ENCODE data around the gene ATP13A3.

ATP13A3 gene

GRCh38 chr3:194392576-194392975 lies 94.2 kb downstream of the ATP13A3 start:
- DNase-seq (ENCODE audit: low read depth): no peak

- no peak for DNase-seq (ENCODE audit: low read depth)
Measured at GRCh38 chr3:194390835-194391234, 96.0 kb downstream of the ATP13A3 start.

GRCh38 chr3:194389269-194389668 lies 97.5 kb downstream of the ATP13A3 start:
- no peak for DNase-seq (ENCODE audit: low read depth)

- DNase-seq (ENCODE audit: low read depth): no peak
Measured at GRCh38 chr3:194387926-194388418, 98.8 kb downstream of the ATP13A3 start.

GRCh38 chr3:194387276-194387675 lies 99.5 kb downstream of the ATP13A3 start:
- DNase-seq (ENCODE audit: low read depth): no peak

- DNase-seq (ENCODE audit: low read depth): no peak
Measured at GRCh38 chr3:194386648-194387047, 100.2 kb downstream of the ATP13A3 start.

- no peak for DNase-seq (ENCODE audit: low read depth)
Measured at GRCh38 chr3:194386066-194386465, 100.7 kb downstream of the ATP13A3 start.

- DNase-seq (ENCODE audit: low read depth): no peak
Measured at GRCh38 chr3:194384569-194385001, 102.2 kb downstream of the ATP13A3 start.

- DNase-seq (ENCODE audit: low read depth): no peak
Measured at GRCh38 chr3:194384156-194384555, 102.6 kb downstream of the ATP13A3 start.

GRCh38 chr3:194383276-194383940 lies 103.4 kb downstream of the ATP13A3 start:
- no peak for DNase-seq (ENCODE audit: low read depth)

- DNase-seq (ENCODE audit: low read depth): no peak
Measured at GRCh38 chr3:194382892-194383223, 103.9 kb downstream of the ATP13A3 start.

- DNase-seq (ENCODE audit: low read depth): no peak
Measured at GRCh38 chr3:194382196-194382891, 104.5 kb downstream of the ATP13A3 start.

- no peak for DNase-seq (ENCODE audit: low read depth)
Measured at GRCh38 chr3:194381460-194381875, 105.3 kb downstream of the ATP13A3 start.

- no peak for DNase-seq (ENCODE audit: low read depth)
Measured at GRCh38 chr3:194380326-194380725, 106.5 kb downstream of the ATP13A3 start.

- DNase-seq (ENCODE audit: low read depth): no peak
Measured at GRCh38 chr3:194379651-194380050, 107.2 kb downstream of the ATP13A3 start.

- no peak for DNase-seq (ENCODE audit: low read depth)
Measured at GRCh38 chr3:194379231-194379630, 107.6 kb downstream of the ATP13A3 start.

GRCh38 chr3:194377708-194378107 lies 109.1 kb downstream of the ATP13A3 start:
- DNase-seq (ENCODE audit: low read depth): no peak

GRCh38 chr3:194376241-194376560 lies 110.6 kb downstream of the ATP13A3 start:
- no peak for DNase-seq (ENCODE audit: low read depth)

- DNase-seq (ENCODE audit: low read depth): no peak
Measured at GRCh38 chr3:194375473-194376240, 111.1 kb downstream of the ATP13A3 start.

- no peak for DNase-seq (ENCODE audit: low read depth)
Measured at GRCh38 chr3:194374935-194375334, 111.9 kb downstream of the ATP13A3 start.

GRCh38 chr3:194373899-194374298 lies 112.9 kb downstream of the ATP13A3 start:
- DNase-seq (ENCODE audit: low read depth): no peak

- DNase-seq (ENCODE audit: low read depth): no peak
Measured at GRCh38 chr3:194373028-194373427, 113.8 kb downstream of the ATP13A3 start.

- no peak for DNase-seq (ENCODE audit: low read depth)
Measured at GRCh38 chr3:194370753-194371152, 116.0 kb downstream of the ATP13A3 start.

Data from activated T-cell treated with anti-CD3 and anti-CD28 coated beads for 24 hours (primary cell).